HCT116 (cell line): ENCODE data around the gene PPP6R3. TPM values are rescaled to one million over a fixed set of nuclear protein-coding genes. Genes with fewer than 3 reads are reported as not detected.

Experiments used
- ATAC-seq: fragments of 200-7000 bp; cut with Tn5 transposase; 2 replicates; pipeline ENCODE4 v1.9.1; 2020; ENCODE audit warnings: mild to moderate bottlenecking, moderate library complexity
- BruUV-seq: library from RNA; stranded (reverse); fragments of 400-500 nt; replicated peaks from 2 replicates; lab custom pipeline; 2021; lab: Mats Ljungman, UMichigan
- CTCF ChIA-PET: fragments of 300-600 bp; sonication (Branson Sonifier 250); formaldehyde crosslinking; loops from one replicate; lab custom pipeline; 2021; ENCODE audit warnings: antibody characterized with exemption; lab: Charles Lee
- POLR2A ChIA-PET: fragments of 300-600, 350-600 bp; sonication (Branson Sonifier 250); formaldehyde crosslinking; loops from one replicate; lab custom pipeline; 2021; ENCODE audit warnings: antibody characterized with exemption; lab: Charles Lee
- RAD21 ChIA-PET, 2 experiments: fragments of 300-600 bp; sonication (Branson Sonifier 250); formaldehyde crosslinking; loops; one replicate each; lab custom pipeline; 2023; ENCODE audit warnings: low total read pairs in 2 of 2; ENCODE audit not compliant: uncharacterized antibody in 2 of 2, unreplicated experiment in 2 of 2, low non-redundant PET in 1 of 2; lab: Charles Lee
- DNase-seq: peaks from one replicate; pipeline ENCODE4 v3.0.0-alpha.2; 2010; ENCODE audit warnings: low read depth, low spot score
- H2AFZ ChIP-seq: fragments of 200-600 bp; shearing (Covaris generic), sonication (generic); 2 replicates; pipeline ENCODE4 v1.6.1; 2017; ENCODE audit warnings: low read depth, mixed run types, mixed read lengths, antibody characterized with exemption, low read length; ENCODE audit not compliant: poor library complexity, severe bottlenecking
- H3K27ac ChIP-seq: 2 replicates; pipeline ENCODE4 v1.5.1; 2012; ENCODE audit warnings: low read depth, low read length
- H3K27me3 ChIP-seq: fragments of 200-600 bp; sonication (generic); 2 replicates; pipeline ENCODE4 v1.6.1; 2016; ENCODE audit warnings: mixed run types, low read length, mixed read lengths; ENCODE audit not compliant: insufficient read depth
- H3K36me3 ChIP-seq, 2 experiments: fragments of 200-500 bp in 1 of 2; fragments of 200-600 bp in 1 of 2; sonication (Bioruptor generic) in 1 of 2; sonication (generic) in 1 of 2; 2 replicates each; pipeline versions ENCODE4 v1.5.1 to v1.6.1; 2014 to 2016; ENCODE audit warnings: low read length in 2 of 2, inconsistent platforms in 1 of 2, mixed read lengths in 1 of 2, mixed run types in 1 of 2; ENCODE audit not compliant: insufficient read depth in 2 of 2, control insufficient read depth in 1 of 2
- H3K4me1 ChIP-seq, 2 experiments: fragments of 200-600 bp in 1 of 2; sonication (generic) in 1 of 2; 2 replicates each; pipeline versions ENCODE4 v1.5.1 to v1.6.1; 2012 to 2017; ENCODE audit warnings: low read length in 2 of 2, inconsistent platforms in 1 of 2, mild to moderate bottlenecking in 1 of 2, mixed read lengths in 1 of 2, mixed run types in 1 of 2, moderate library complexity in 1 of 2; ENCODE audit not compliant: insufficient read depth in 2 of 2, control insufficient read depth in 1 of 2
- H3K4me2 ChIP-seq: fragments of 200-600 bp; sonication (generic); 2 replicates; pipeline ENCODE4 v1.6.1; 2017; ENCODE audit warnings: mixed run types, low read length, mixed read lengths
- H3K4me3 ChIP-seq, 2 experiments: fragments of 200-600 bp in 1 of 2; sonication (generic) in 1 of 2; replicated peaks in 1 of 2; 2 replicates each; pipeline ENCODE4 v1.5.1; 2011 to 2016; ENCODE audit warnings: low read length in 2 of 2, control low read depth in 1 of 2, low read depth in 1 of 2, mild to moderate bottlenecking in 1 of 2, mixed read lengths in 1 of 2, mixed run types in 1 of 2
- H3K79me2 ChIP-seq: fragments of 200-600 bp; sonication (generic); 2 replicates; pipeline ENCODE4 v1.6.1; 2017; ENCODE audit warnings: mild to moderate bottlenecking, mixed run types, low read length, moderate library complexity, mixed read lengths; ENCODE audit not compliant: insufficient read depth
- H3K9ac ChIP-seq: fragments of 200-600 bp; sonication (generic); 2 replicates; pipeline ENCODE4 v1.6.1; 2016; ENCODE audit warnings: low read length, mixed read lengths
- H3K9me2 ChIP-seq: fragments of 200-600 bp; sonication (generic), shearing (Covaris generic); 2 replicates; pipeline ENCODE4 v1.6.1; 2017; ENCODE audit warnings: mixed run types, mild to moderate bottlenecking, moderate library complexity; ENCODE audit not compliant: insufficient read depth
- H3K9me3 ChIP-seq, 2 experiments: fragments of 200-500 bp in 1 of 2; fragments of 200-600 bp in 1 of 2; sonication (Bioruptor generic) in 1 of 2; sonication (generic) in 1 of 2; 2 replicates each; pipeline ENCODE4 v1.6.1; 2014 to 2017; ENCODE audit warnings: low read length in 2 of 2, mixed read lengths in 2 of 2, inconsistent platforms in 1 of 2, low read depth in 1 of 2, mild to moderate bottlenecking in 1 of 2, mixed run types in 1 of 2, moderate library complexity in 1 of 2; ENCODE audit not compliant: control insufficient read depth in 1 of 2, insufficient read depth in 1 of 2
- H4K20me1 ChIP-seq: fragments of 200-600 bp; sonication (generic), shearing (Covaris generic); 2 replicates; pipeline ENCODE4 v1.6.1; 2017; ENCODE audit warnings: mixed run types, mild to moderate bottlenecking, moderate library complexity; ENCODE audit not compliant: insufficient read depth
- ATF3 ChIP-seq: IDR thresholded peaks from 2 replicates; pipeline ENCODE4 v1.6.1; 2012
- CBX3 ChIP-seq: IDR thresholded peaks from 2 replicates; pipeline ENCODE4 v1.6.1; 2012; ENCODE audit warnings: low read depth
- CTCF ChIP-seq, 3 experiments: fragments of 200-600 bp in 1 of 3; sonication (generic) in 1 of 3; IDR thresholded peaks in 2 of 3; conservative IDR thresholded peaks in 1 of 3; 2 replicates each; pipeline ENCODE4 v1.5.1; 2012 to 2017; ENCODE audit warnings: low read depth in 2 of 3, low read length in 2 of 3, antibody characterized with exemption in 1 of 3, borderline replicate concordance in 1 of 3, control low read depth in 1 of 3, mild to moderate bottlenecking in 1 of 3, mixed read lengths in 1 of 3, mixed run types in 1 of 3, moderate library complexity in 1 of 3; ENCODE audit not compliant: insufficient read depth in 1 of 3
- EGR1 ChIP-seq: IDR thresholded peaks from 2 replicates; pipeline ENCODE4 v1.6.1; 2012; ENCODE audit warnings: low read depth
- ELF1 ChIP-seq: IDR thresholded peaks from 2 replicates; pipeline ENCODE4 v1.6.1; 2012; ENCODE audit warnings: low read depth, borderline replicate concordance
- EZH2 ChIP-seq: fragments of 200-600 bp; sonication (generic); IDR thresholded peaks from 2 replicates; pipeline ENCODE4 v1.6.1; 2017; ENCODE audit warnings: antibody characterized with exemption, mixed run types
- EZH2phosphoT487 ChIP-seq: fragments of 200-600 bp; IDR thresholded peaks from 2 replicates; pipeline ENCODE4 v1.6.1; 2018; ENCODE audit warnings: antibody characterized with exemption, borderline replicate concordance
- FOSL1 ChIP-seq: IDR thresholded peaks from 2 replicates; pipeline ENCODE4 v1.6.1; 2012; ENCODE audit warnings: low read depth
- JUND ChIP-seq: IDR thresholded peaks from 2 replicates; pipeline ENCODE4 v1.6.1; 2012
- MAX ChIP-seq: IDR thresholded peaks from 2 replicates; pipeline ENCODE4 v1.6.1; 2012
- POLR2A ChIP-seq: IDR thresholded peaks from 2 replicates; pipeline ENCODE4 v1.7.0; 2011; ENCODE audit warnings: borderline replicate concordance; ENCODE audit not compliant: insufficient read depth, insufficient read length; ENCODE audit errors: extremely low read depth
- POLR2AphosphoS5 ChIP-seq: IDR thresholded peaks from 2 replicates; pipeline ENCODE4 v1.6.1; 2011; ENCODE audit warnings: mild to moderate bottlenecking, low read depth, low read length, moderate library complexity
- RAD21 ChIP-seq: IDR thresholded peaks from 2 replicates; pipeline ENCODE4 v1.6.1; 2012; ENCODE audit warnings: low read depth, mild to moderate bottlenecking
- REST ChIP-seq: IDR thresholded peaks from 2 replicates; pipeline ENCODE4 v1.6.1; 2012; ENCODE audit warnings: low read depth
- SRF ChIP-seq: IDR thresholded peaks from 2 replicates; pipeline ENCODE4 v1.6.1; 2012; ENCODE audit warnings: low read depth
- TCF7L2 ChIP-seq: IDR thresholded peaks from 2 replicates; pipeline ENCODE4 v1.7.0; 2011; ENCODE audit warnings: borderline replicate concordance, inconsistent platforms; ENCODE audit not compliant: insufficient read depth, insufficient read length; ENCODE audit errors: extremely low read depth
- YY1 ChIP-seq: IDR thresholded peaks from 2 replicates; pipeline ENCODE4 v1.6.1; 2011; ENCODE audit warnings: low read length, low read depth, moderate library complexity, mild to moderate bottlenecking; ENCODE audit not compliant: insufficient replicate concordance; ENCODE audit errors: extremely low read depth
- ZBTB33 ChIP-seq: IDR thresholded peaks from 2 replicates; pipeline ENCODE4 v1.6.1; 2011; ENCODE audit warnings: mild to moderate bottlenecking, low read length, moderate library complexity; ENCODE audit not compliant: insufficient replicate concordance; ENCODE audit errors: extremely low read depth
- ZFX ChIP-seq: fragments of 450-650 bp; IDR thresholded peaks from 2 replicates; pipeline ENCODE4 v1.6.1; 2017
- ZNF274 ChIP-seq: fragments of 200-500 bp; sonication (Bioruptor generic); IDR thresholded peaks from 2 replicates; pipeline ENCODE4 v1.6.1; 2014; ENCODE audit warnings: mild to moderate bottlenecking, low read depth, low read length, inconsistent platforms
- intact Hi-C: fragments of 100-400 bp; cut with micrococcal nuclease; formaldehyde crosslinking; loops from 2 replicates; pipeline ENCODE4 v1.10.0; 2022
- total RNA-seq: library from RNA; stranded (reverse); gene quantifications from one replicate; pipeline ENCODE4 v1.2.1, GENCODE V29; 2021; ENCODE audit not compliant: unreplicated experiment

The PPP6R3 gene
- total RNA-seq, 1 experiment from 2014 or later = 113 TPM

GRCh38 chr11:68467201-68467834 is 6.8 kb downstream of the PPP6R3 start:
- intact Hi-C loops = no loop called here
- Histone ChIP-seq H3K27me3 (no peaks in the 10 kb centered on the region), H3K9ac (no peak overlapping the region), H4K20me1 (peaks cover 57% of the 10 kb centered on the region), H3K36me3 (peaks cover 0 to 13% of the 10 kb centered on the region in 2 experiments; a peak in 1 of 4 replicates), H2AFZ (no peak overlapping the region), H3K4me2 (no peak overlapping the region), H3K4me1 (peaks cover 3 to 44% of the 10 kb centered on the region in 2 experiments)
- BruUV-seq = no TSS peak
- no peak for TF ChIP-seq CTCF (IDR thresholded peaks at IDR 0.05 in 2 of 3, conservative IDR thresholded peaks at IDR 0.05 in 1 of 3; ENCODE audit: borderline replicate concordance in 1 of 3, insufficient read depth in 1 of 3, low read depth in 2 of 3, low read length in 2 of 3)
- no peak for TF ChIP-seq REST
- TF ChIP-seq FOSL1 = no peak
- TF ChIP-seq EGR1 = no peak
- TF ChIP-seq ZBTB33 = no peak
- TF ChIP-seq ZFX = no peak
- TF ChIP-seq YY1 = no peak
- no peak for TF ChIP-seq ATF3
- no peak for TF ChIP-seq SRF
- TF ChIP-seq JUND = no peak
- no peak for TF ChIP-seq ELF1
- TF ChIP-seq POLR2A = no peak
- TF ChIP-seq ZNF274 = no peak
- TF ChIP-seq EZH2phosphoT487 = no peak
- no peak for TF ChIP-seq EZH2
- TF ChIP-seq RAD21 = no peak
- no peak for TF ChIP-seq POLR2AphosphoS5
- no peak for TF ChIP-seq CBX3
- no peak for TF ChIP-seq TCF7L2
- no peak for TF ChIP-seq MAX
- TF ChIP-seq, all 23 proteins: peak for 0
- H3K27ac ChIP-seq = no peak overlapping the region
- H3K79me2 ChIP-seq = peaks cover 100% of the 10 kb centered on the region
- no peaks in the 10 kb centered on the region for H3K9me2 ChIP-seq
- H3K4me3 ChIP-seq = no peak overlapping the region
- no peak for ATAC-seq
- H3K9me3 ChIP-seq = no peaks in the 10 kb centered on the region
- ChIA-PET RAD21 (no interaction called here), POLR2A (no interaction called here), CTCF (no interaction called here)
- no peak for DNase-seq
